HG03354 (cell line): Measurements from ENCODE around the gene DYNLT4.
A peak's percentile ranks its signal among the peaks of the same experiment; 100 is the strongest.
"Not testable (repeated sequence)": the region's sequence is repeated elsewhere in the genome, so short reads cannot be mapped to it uniquely, and the experiment has no call there.

ENCODE experiments used
- ATAC-seq: cut with Tn5 transposase; IDR thresholded peaks from one replicate; pipeline ENCODE4 v1.9.1; 2021; ENCODE audit warnings: mild to moderate bottlenecking; ENCODE audit not compliant: unreplicated experiment, poor library complexity, severe bottlenecking

Gene DYNLT4

DNA sequence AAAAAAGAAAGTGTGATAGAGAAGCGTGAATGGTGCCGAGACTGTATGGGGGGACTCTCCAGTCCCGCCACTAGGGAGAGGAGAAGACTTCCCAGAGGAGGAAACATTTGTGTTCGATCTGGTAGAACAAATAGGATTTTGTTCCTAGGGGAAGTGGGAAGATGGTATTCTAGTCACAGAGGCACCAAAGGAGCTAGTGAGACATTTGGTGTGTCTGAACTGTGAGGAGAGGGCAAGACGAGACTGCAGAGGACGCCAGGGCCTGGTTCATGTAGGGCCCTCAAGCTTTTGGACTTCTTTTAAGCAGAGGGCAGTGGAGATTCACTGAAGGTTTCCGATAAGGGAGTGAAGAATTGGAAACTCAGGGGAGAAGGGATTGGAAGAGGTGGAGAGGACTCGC is 4.1 kb upstream of the DYNLT4 start:
- no peak for ATAC-seq

DNA sequence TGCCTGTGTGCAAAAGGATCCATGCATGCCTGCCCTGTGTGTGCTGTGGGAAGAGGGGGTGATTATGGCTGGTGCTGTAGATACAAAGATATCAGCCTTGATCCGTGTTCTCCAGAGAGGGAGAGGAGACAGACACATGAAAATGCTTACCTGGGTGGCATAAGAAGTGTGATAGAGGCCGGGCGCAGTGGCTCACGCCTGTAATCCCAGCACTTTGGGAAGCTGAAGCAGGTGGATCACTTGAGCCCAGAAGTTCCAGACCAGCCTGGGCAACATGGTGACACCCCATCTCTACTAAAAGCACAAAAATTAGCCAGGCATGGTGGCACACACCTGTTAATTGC is 3.6 kb upstream of the DYNLT4 start:
- ATAC-seq, result not testable (repeated sequence)

DNA sequence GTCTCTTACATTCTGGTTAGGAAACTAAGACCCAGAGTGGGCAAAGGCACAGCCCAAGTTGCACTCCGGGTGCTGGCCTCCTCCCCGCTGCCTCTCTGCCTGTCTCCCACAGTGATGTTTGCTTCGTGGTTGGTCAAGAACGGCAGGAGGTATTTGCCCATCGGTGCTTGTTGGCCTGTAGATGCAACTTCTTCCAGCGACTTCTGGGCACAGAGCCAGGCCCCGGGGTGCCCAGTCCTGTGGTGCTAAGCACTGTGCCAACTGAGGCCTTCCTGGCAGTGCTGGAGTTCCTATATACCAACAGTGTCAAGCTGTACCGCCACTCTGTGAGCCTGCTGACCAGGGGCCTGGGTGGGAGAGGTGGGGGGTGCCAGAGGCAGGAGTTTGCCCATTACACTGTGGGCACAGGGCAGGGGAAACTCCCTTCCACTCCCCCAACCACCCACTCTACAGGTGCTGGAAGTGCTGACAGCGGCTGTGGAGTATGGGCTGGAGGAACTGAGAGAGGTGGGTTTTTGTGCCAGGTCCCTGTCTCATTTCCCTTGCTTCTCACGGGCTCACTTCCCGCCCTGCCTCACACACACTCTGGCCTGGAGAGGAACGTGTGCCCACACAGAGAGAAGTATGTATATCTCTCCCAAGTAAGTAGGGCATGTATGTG is 3.1 kb upstream of the DYNLT4 start:
- no peak for ATAC-seq

DNA sequence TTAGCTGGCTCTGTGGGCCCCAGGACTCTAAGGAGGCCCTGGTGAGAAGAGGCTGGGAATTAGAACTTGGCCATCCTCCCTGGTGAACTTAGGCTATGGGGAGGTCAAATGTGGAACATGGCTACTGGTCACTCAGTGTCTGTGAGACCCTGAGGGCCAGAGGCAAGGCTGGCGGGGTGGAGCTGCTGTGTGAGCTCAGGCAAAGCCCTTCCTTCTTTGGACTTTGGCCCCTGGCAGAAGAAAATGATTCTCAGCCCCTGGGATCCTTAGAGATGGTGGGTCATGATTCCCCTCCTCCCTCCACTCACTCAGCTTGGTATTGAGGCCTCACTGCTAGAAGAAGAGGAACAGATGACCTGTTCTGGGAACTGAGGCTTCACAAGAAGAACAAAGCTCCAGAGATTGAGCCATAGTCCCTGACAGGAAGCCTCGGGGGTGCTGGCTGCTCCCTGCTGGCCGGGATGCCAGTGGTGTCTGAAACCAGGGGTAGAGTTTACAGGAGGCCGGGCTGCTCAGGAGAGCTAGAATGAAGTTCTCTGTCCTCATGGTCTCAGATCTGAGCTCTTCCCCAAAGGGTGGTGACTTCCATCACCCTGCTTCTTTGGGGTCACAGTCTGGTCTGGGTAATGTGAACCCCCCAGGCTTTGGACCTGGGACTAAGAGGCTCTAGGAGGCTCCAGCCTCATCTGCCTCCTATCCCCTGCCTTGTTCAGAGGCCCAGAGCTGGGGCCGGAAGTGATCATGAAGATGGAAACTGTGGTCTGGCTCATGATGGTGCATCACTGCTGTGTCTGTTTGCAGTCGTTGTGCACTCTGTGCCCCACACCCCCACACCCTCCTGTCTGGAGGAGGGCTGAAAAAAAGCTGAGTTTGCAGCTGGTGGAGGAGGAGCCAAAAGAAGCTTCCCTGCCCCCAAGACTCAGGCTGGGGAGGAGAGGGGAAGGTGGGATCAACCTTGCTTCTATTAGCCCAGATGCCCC is 2.1 kb upstream of the DYNLT4 start:
- ATAC-seq, result peak; percentile 61

DNA sequence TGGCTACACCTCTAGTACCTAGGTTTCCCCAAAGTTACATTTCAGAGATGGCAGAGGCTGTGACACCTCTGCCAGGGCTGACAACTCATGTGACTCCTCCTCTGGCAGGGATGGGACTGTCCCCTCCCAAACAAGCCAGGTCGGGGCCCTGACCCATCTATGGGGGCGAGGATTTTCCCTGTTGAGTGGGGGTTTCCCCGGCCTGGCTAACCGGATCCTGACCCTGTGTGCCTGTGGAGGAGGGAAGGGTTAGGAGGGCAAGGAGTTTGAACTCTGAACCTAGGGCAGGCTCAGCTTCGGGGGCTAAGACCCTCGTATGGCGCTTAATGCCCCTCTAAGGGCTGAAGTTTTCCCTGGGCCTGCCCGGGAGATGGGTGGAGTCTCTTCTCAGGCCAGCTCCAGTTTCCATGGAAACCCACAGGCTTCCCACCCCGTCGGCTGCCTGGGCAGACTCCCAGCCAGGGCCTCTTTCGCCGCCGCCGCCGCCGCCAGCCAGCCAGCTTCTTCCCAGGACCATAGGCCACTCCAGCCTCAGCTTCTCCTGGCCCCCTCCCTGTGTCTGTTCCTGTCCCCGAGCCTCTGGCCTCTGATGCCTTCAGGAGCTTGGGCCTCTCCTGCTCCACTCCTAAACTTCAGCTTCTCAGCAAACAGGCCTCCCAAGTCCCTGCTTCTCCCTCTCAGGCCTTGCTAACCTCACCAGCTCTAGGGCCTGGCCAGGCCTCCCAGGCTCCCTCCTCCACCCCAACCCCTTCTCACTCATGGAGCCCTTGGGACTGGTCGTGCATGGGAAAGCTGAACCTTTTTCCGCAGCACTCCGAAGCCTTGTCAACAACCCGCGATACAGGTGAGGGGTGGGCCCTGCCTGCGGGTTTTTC is 1.1 kb upstream of the DYNLT4 start, which contains the start of gene BTBD19:
Gene BTBD19 (plus strand): TSS at position 461 of the 875 bp plus-strand sequence. CDS start 298 bp downstream, at position 759.
- ATAC-seq, result peak; percentile 15

DNA sequence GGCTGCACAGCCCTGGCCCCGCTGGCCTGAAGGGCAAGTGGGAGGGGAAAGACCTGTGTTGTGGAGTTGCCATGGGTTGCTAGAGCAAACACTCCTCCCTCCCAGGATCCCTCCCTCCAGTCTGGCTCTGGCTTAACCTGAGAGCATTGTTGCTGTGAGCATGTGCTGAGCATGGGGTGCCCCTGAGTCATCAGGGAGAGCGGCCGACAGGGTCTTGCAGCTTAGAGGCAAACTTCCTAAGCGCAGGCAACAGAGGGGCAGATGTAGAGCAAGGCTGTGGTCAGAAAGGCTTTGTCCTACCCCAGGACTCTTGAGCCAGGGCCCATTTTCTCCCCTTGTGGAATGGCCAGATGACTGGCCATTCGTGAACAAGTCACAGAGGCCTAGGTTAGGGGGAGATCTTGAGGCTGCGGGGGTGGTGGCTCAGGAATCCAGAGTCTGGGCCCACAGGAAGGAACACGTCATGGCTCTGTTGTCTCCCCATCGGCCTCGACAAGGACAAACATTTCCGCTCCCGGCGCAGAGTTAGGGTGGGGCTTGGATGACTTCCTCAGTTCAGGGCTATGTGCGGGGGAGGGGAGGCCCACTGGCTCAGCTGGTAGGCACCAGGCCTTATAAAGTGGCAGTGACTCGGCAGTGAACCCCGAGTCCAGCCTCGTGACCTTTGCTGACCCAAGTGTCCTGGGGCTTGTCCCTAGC is 362 bp upstream of the DYNLT4 start:
- peak; percentile 34 for ATAC-seq

DNA sequence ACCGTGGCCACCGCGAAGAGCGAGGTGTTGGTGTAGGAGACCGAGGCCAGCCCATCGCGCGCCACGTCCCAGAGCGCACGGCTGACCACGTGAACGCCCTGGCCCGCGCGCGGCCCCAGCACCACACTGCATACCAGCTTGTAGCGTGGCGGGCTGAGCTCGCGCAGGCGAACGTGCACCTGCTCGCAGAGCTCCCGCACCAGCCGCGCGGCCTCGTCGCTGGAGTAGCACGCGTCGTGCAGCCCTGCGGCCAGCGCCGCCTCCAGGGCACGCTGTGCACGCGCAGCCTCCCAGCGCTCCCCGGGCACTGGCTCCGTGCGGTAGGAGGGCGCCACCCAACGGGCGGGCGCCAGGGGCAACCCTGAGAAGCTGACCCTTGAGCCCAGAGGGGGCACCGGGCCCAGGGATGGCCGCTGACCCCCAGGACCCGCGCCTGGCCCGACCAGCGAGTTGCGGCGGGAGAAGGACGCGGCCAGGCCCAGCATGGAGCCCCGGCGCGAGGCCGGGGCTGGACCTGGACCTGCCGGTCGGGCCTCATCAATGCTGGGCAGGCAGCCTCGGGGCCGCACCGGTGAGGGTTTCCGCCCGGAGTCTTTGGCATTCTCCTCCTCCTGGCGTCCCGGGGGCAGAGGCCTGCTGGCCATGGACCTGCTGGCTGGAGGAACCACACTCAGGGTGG is 987 bp downstream of the DYNLT4 start:
- no peak for ATAC-seq

DNA sequence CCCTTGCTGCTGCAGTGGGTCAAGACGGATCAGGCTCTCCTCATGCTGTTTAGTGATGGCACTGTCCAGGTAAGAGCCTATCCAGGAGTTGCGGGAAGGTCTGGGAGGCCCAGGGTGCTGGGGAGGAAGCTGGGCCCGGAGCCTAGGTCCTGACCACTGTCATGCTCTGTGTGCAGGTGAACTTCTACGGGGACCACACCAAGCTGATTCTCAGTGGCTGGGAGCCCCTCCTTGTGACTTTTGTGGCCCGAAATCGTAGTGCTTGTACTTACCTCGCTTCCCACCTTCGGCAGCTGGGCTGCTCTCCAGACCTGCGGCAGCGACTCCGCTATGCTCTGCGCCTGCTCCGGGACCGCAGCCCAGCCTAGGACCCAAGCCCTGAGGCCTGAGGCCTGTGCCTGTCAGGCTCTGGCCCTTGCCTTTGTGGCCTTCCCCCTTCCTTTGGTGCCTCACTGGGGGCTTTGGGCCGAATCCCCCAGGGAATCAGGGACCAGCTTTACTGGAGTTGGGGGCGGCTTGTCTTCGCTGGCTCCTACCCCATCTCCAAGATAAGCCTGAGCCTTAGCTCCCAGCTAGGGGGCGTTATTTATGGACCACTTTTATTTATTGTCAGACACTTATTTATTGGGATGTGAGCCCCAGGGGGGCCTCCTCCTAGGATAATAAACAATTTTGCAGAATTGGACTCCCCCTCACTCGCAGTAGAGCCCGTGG is 1.7 kb downstream of the DYNLT4 start:
- ATAC-seq, result no peak

DNA sequence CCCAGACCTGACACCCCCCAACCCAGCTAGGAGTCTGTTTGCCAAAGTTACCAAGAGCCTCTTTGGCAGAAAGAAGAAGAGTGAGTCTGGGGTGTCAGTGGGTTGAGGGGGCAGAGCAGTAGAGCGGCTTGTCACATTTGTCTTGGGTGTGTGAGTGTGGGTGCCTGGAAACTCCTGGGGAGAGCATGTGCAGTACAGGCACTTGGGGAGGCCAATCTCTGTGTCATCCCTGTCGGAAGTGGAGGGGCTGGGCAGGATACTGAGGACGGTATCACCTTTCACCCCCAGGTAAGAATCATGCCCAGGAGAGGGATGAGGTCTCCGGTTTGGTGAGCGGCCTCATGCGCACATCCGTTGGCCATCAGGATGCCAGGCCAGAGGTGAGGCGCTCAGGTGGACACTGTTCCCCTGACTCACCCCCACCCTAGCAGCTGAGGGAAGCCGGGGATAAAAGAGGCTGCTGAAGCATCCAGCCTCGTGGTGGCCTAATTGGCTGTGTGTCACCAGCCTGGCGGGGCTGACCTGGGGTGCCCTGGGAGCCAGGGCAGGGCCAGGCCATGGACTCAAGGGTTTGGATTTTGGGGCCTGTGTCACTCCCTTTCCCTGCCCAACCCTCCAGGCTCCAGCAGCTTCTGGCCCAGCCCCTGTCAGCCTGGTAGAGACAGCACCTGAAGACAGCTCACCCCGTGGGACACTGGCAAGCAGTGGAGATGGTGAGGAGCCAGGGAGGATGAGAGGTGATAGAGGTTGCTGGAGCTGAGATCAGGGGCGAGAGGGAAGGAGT is 3.6 kb downstream of the DYNLT4 start:
- no peak for ATAC-seq

DNA sequence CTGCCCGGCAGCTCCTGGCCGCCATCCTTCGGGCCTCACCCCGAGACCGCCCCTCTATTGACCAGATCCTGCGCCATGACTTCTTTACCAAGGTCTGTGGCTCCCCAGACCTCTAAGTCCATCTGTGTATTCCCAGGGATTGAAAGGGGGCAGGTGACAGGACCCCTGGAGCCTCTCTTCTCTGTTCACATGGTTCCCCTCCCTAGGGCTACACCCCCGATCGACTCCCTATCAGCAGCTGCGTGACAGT is 4.2 kb downstream of the DYNLT4 start:
- ATAC-seq, result no peak

DNA sequence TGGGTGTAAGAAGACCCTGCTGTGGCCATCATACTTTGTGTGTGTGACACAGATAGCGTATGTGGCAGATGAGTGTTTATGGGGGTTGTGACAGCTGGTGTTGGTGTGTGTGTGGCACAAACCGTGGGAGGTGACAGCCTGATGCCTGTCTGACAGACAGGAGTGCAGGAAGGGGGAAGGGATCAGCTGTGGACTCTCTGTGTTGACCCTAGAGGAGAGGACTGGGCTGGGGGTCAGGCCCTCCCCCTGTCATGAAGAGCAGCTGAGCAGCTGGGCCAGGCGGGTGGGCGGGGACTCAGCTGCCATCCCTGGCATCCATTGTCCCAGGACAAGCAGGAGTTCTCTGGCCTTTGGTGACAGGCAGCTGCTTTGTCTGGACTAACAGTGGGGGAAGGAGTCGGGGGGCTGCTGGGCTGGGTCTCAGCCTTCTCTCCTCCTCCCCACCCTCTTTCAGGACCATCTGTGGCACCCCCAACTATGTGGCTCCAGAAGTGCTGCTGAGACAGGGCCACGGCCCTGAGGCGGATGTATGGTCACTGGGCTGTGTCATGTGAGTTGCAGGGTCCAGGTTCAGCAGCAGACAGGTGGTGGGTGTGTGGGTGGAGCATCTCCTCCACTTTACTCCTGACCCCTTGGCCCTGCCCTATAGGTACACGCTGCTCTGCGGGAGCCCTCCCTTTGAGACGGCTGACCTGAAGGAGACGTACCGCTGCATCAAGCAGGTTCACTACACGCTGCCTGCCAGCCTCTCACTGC is 4.7 kb downstream of the DYNLT4 start:
- ATAC-seq, result no peak

DNA sequence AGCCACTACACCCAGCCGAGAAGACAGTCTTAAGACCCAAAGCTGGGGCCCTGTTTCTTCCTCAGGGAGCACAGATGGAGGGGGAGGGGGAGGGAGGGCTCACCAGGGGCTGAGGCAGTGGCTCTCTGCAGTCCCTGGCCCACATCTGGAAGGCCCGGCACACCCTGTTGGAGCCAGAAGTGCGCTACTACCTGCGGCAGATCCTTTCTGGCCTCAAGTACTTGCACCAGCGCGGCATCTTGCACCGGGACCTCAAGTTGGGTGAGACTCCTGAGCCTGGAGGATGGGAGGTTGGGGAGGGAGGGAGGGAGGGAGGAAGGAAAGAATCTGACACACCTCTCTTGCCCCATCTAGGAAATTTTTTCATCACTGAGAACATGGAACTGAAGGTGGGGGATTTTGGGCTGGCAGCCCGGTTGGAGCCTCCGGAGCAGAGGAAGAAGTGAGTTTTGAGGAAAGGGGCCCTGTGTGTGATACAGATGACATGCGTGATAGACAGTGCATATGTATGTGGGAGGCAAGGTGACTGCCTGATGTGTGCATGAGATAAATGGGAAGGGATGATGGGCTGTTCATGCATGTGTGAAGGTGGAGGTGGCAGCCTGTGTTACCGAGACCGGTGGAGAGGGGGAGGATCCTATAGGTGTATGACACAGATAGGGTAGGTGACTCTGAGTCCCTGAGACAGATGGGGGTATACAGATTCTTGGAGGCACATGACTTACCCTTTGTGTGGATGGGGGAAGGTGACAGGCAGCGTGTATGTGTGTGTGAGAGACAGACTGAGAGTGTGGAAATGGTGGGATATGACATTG is 5.5 kb downstream of the DYNLT4 start:
- no peak for ATAC-seq

DNA sequence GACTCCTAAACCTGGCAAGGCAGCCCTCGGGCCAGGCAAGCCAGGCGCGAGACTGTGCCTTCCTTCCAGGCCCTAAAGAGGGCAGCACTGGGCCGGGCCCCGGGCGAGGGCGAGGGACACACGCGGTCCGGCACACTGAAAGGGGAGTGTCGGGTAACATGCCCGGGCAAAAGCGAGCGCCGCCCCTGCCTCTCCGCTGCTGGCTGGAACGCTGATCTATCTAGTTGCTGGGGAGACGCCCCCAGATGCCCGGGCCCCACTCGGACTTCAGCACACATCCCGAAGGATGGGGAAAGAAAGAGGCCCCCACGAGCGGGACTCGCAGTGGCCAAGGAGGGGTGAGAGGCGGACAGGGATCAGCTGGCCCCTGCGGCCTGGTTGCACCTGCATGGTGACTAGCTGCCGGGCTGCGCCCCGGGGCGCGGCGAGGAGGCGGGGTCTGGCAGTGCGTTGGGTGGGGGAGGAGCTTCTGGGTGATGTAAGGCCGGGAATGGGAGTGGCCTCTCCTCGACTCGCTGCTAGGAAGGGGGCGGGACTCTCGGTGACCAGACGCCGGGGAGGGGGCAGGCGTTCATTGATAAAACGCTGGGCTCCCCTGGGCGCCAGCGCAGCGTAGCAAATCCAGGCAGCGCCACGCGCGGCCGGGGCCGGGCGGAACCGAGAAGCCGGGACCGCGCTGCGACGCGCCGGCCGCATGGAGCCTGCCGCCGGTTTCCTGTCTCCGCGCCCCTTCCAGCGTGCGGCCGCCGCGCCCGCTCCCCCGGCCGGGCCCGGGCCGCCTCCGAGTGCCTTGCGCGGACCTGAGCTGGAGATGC is 7.2 kb downstream of the DYNLT4 start, which contains the start of gene PLK3:
Gene PLK3 (plus strand): TSS at position 608 of the 815 bp plus-strand sequence. CDS start 87 bp downstream, at position 695.
- ATAC-seq, result peak; percentile 86

DNA sequence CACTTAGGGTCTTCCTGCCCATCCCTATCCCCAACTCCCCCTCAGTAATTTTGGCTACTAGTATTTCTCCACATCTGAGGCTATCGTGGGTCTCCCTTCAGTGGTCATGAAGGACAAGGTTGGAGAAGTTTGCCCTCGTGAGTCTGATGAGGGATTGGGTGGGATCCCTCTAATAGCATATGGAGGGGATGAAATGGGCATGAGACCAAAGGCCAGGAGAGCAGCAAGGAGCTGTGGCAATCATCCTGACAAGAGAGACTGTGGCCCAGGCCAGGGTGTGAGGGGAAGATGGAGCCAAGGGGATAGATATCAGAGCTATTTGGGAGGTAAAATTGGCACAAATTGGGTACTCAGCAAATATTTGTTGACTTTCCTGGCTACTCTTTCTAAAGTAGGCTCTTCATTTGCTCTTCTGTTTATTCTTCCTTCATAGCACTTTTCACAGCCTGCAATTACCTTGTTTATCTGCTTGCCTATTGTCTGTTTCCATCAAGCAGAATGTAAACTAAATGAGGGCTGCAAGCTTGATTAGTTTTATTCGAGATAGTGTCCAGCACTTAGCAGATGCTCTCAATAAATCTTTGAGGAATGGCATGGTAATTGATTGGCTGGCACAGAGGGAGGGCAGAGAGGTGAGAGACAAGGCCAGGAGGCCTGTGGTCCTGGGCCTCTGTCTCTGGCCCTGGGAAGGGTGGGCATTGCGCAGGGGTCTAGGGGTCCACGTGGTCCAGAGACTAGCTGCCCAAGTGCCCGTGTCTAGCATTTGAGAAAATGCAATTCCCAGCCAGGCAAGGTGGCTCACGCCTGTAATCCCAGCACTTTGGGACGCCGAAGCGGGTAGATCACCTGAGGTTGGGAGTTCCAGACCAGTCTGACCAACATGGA is 8.4 kb downstream of the DYNLT4 start:
- no peak for ATAC-seq

DNA sequence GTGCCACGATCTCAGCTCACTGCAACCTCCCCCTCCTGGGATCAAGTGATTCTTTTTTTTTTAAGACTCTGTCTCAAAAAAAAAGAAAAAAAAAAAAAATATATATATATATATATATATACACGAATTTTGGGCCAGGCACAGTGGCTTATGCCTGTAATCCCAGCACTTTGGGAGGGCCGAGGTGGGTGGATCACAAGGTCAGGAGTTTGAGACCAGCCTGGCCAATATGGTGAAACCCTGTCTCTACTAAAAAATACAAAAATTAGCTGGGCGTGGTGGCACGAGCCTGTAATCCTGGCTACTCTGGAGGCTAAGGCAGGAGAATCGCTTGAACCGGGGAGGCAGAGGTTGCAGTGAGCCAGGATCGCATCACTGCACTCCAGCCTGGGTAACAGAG is 9.3 kb downstream of the DYNLT4 start:
- not testable (repeated sequence) for ATAC-seq
